ENCODE data around the gene SEMA3F.

SEMA3F gene

DNA sequence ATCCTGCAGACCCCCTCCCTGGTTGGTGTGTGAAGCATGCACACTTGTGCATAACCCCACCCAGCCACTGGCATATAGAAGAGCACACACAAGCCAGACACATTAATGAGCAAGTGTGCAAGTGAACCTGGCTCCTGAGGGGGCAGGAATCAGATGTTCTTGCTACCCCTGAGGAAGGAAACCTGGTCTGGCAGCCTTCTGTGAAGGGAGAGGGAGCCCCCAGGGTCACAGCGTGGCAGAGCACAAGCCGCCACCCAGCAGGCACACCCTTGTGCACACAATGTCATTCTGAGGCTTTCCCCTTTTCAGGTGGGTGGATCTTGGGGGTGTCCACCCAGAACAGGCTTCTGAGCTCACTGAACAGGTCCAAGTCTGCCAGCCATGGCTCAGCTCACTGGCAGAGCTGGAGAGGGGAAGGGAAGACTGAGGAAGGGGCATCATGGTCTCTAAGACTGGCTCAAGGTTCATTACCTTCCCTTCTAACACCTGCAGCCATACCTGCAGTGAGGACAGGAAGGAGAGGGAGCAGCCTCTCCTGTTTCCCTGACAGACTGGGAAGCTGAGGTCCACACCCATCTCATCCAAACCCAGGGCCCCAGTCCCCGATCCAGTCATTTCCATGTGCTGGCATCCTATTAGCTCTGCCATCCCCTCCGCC, 31.6 kb upstream of the SEMA3F start:
- Histone ChIP-seq H3K36me3 (peaks cover 54% of the 10 kb centered on the region), H3K9me3 (no peaks in the 10 kb centered on the region), H3K27me3 (no peaks in the 10 kb centered on the region), H3K27ac (no peak overlapping the region), H3K4me3 (ENCODE audit: low read depth in 1 of 2, low read length in 1 of 2) (no peak overlapping the region), H3K4me1 (ENCODE audit: control insufficient read depth in 1 of 2, insufficient read depth in 1 of 2, low read depth in 1 of 2, low read length in 1 of 2) (no peaks in the 10 kb centered on the region)
- TF ChIP-seq, protein P1, sequence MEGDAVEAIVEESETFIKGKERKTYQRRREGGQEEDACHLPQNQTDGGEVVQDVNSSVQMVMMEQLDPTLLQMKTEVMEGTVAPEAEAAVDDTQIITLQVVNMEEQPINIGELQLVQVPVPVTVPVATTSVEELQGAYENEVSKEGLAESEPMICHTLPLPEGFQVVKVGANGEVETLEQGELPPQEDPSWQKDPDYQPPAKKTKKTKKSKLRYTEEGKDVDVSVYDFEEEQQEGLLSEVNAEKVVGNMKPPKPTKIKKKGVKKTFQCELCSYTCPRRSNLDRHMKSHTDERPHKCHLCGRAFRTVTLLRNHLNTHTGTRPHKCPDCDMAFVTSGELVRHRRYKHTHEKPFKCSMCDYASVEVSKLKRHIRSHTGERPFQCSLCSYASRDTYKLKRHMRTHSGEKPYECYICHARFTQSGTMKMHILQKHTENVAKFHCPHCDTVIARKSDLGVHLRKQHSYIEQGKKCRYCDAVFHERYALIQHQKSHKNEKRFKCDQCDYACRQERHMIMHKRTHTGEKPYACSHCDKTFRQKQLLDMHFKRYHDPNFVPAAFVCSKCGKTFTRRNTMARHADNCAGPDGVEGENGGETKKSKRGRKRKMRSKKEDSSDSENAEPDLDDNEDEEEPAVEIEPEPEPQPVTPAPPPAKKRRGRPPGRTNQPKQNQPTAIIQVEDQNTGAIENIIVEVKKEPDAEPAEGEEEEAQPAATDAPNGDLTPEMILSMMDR (IDR thresholded peaks at IDR 0.05) = no peak

DNA sequence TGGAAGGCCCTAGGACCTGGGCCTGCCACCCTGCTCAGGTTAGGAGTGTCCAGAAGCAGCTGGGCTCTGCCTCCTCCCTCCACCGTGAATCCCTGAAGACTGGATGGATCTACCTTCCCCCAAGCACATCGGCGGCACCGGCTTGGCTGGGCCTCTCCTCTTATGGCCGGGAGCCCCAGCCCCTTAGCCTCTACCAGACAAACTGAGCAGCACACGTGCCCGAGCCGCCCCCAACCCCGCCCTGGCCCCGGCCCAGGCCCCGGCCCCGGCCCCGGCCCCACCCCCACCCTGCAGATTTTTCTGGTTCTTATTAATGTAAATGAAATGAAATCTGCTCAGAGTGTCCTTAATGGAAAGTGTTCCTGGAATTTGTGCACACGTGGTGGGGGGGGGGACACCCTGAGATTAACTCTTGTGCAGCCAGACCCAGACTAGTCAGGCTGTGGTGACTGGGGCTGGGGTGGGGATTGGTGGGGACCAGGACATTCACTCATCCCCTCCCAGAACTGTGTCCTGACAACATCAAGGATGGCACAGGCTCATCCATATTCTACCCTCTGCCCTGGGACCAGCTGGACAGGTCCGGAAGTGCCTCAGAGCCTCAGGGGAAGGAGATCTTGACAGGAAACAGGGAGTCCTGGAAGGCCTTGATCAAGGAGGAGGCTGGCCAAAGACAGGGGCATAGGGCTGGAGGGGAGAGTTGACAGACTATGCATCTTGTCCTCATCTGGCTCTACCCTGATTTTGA, 30.9 kb upstream of the SEMA3F start:
- TF ChIP-seq, protein P1 (IDR thresholded peaks at IDR 0.05) = no peak
- Histone ChIP-seq H3K27me3 (no peaks in the 10 kb centered on the region), H3K36me3 (peaks cover 47% of the 10 kb centered on the region), H3K4me3 (ENCODE audit: low read depth in 1 of 2, low read length in 1 of 2) (no peak overlapping the region), H3K9me3 (no peaks in the 10 kb centered on the region), H3K4me1 (ENCODE audit: control insufficient read depth in 1 of 2, insufficient read depth in 1 of 2, low read depth in 1 of 2, low read length in 1 of 2) (no peaks in the 10 kb centered on the region), H3K27ac (no peak overlapping the region)

DNA sequence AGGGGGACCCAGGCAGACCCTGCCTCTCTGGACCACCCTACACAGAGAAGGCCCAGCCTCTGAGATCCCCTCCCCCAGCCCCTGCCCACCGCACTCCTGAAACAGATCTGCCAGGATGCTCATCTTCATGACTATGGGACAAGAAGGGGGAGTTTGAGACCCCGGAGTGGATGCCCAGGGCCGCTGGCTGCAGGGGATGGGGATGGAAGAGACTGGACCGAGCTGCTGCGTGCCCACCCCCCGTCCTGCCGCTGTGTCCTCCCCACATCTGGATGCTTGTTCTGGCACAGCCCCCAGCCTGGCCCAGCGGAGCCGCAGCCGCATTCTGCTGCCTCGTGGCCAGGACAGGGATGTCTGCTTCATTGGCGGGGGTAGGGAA, 30.3 kb upstream of the SEMA3F start:
- Histone ChIP-seq H3K27me3 (no peaks in the 10 kb centered on the region), H3K4me3 (ENCODE audit: low read depth in 1 of 2, low read length in 1 of 2) (no peak overlapping the region), H3K36me3 (peaks cover 42% of the 10 kb centered on the region), H3K9me3 (no peaks in the 10 kb centered on the region), H3K27ac (no peak overlapping the region), H3K4me1 (ENCODE audit: control insufficient read depth in 1 of 2, insufficient read depth in 1 of 2, low read depth in 1 of 2, low read length in 1 of 2) (no peaks in the 10 kb centered on the region)
- TF ChIP-seq, protein P1 (IDR thresholded peaks at IDR 0.05) = no peak

DNA sequence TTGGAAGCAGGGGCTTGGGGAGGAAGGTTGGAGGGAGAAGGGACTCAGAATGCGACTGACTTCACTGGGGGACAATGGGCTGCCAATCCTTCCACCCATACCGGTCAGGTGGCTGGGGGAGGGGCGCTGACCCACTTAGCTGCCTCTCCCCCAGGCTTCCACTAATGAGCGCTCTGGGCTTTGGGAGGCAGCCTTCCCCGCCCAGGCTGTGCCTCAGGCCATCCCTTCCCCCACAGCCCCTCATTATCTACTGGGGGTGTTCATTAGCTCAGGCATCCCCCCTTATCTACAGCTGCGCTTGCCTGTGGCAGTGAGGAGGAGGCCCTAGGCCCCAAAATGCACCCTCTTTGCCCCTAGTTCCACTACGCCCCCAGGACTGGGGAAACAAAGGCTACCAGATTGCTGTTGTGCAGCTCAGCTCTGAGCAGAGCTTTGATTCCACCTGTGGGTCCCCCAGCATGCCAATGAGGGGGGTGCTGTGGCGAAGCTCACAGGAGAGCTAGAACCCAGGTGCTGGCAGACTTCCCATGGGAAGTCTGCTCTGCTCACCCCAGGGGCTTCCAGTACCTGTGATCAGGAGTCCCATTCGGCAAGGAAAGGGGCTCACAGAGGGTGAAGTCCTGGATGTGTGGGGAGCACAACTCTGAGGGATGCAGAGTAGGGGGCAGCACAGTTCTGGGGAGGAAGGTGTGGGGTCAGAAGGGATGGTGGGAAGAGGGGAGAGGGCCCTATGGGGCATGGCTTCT, 29.4 kb upstream of the SEMA3F start:
- TF ChIP-seq, protein P1 (IDR thresholded peaks at IDR 0.05) = no peak
- Histone ChIP-seq H3K27ac (no peak overlapping the region), H3K27me3 (no peaks in the 10 kb centered on the region), H3K4me1 (ENCODE audit: control insufficient read depth in 1 of 2, insufficient read depth in 1 of 2, low read depth in 1 of 2, low read length in 1 of 2) (no peaks in the 10 kb centered on the region), H3K4me3 (ENCODE audit: low read depth in 1 of 2, low read length in 1 of 2) (no peak overlapping the region), H3K9me3 (no peaks in the 10 kb centered on the region), H3K36me3 (peaks cover 32% of the 10 kb centered on the region)

DNA sequence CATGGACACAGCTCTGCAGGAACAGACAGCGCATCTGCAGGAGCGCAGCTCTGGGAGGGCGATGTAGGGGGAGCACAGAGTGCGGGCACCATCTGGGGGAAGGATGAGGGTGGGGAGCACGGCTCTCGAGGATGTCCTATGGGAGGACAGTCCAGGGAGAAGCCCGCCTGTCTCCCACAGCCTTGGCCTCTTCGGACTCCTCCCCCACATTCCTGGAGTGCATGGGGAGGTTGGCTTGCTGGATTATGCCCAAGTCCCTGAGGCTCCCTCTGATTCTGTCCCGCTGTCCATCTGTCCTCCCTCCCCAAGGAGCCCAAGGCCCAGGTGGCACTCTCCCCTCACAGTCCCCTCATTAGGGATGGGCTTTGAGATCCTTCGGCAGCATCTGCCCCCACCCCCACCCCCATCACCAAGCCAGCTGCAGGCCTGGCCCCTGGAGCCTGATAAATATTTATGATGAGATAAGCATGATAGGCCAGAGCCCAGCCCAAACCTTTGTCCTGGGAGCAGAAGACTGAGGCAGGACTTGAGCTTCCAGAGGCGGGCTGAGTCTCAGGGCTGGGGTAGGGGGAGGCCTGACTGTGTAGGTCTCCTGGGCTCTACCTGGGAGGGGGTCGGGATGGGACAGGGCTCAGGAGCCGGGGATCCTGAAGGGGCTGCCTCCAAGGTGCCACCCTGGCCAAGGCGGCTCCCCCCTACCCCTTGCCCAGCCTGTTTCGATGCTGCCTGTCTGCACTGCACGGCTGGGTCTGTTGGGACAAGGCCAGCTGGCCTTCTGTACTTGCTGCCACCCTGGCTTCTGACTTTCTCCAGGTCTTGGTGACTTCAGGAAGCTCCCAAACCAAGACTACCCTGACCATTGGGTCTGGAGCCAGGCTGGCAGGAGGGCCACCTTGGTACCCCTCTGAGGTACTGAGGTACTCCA, 28.6 kb upstream of the SEMA3F start:
- Histone ChIP-seq H3K36me3 (peaks cover 24% of the 10 kb centered on the region), H3K4me3 (ENCODE audit: low read depth in 1 of 2, low read length in 1 of 2) (no peak overlapping the region), H3K4me1 (ENCODE audit: control insufficient read depth in 1 of 2, insufficient read depth in 1 of 2, low read depth in 1 of 2, low read length in 1 of 2) (no peaks in the 10 kb centered on the region), H3K9me3 (no peaks in the 10 kb centered on the region), H3K27ac (no peak overlapping the region), H3K27me3 (no peaks in the 10 kb centered on the region)
- TF ChIP-seq, protein P1 (IDR thresholded peaks at IDR 0.05) = no peak
